Left lung (tissue), 10 donors: Measurements from ENCODE around the gene DST. TPM values are rescaled to one million over a fixed set of nuclear protein-coding genes. Genes with fewer than 3 reads are reported as not detected.

ENCODE experiments used
- ATAC-seq: fragments of 200-7000 bp; cut with Tn5 transposase; one replicate; pipeline ENCODE4 v1.9.1; 2020; ENCODE audit warnings: moderate library complexity
- DNase-seq, 4 donors: peaks; one replicate each; pipeline ENCODE4 v3.0.0-alpha.2; 2013 to 2020
- H3K27ac ChIP-seq, 2 donors: fragments of 200-600 bp; sonication (generic) in 1 of 2; one replicate each; pipeline versions ENCODE4 v1.5.0 to v1.8.0; 2020 to 2021
- H3K27me3 ChIP-seq, 2 donors: fragments of 200-600 bp; sonication (generic) in 1 of 2; one replicate each; pipeline versions ENCODE4 v1.5.0 to v1.8.0; 2020 to 2021
- H3K36me3 ChIP-seq, 2 donors: fragments of 200-600 bp; sonication (generic) in 1 of 2; one replicate each; pipeline versions ENCODE4 v1.5.0 to v1.8.0; 2020 to 2021
- H3K4me1 ChIP-seq, 2 donors: fragments of 200-600 bp; one replicate each; pipeline ENCODE4 v1.8.0; 2021
- H3K4me3 ChIP-seq, 2 donors: fragments of 200-600 bp; sonication (generic) in 1 of 2; one replicate each; pipeline versions ENCODE4 v1.5.0 to v1.8.0; 2020 to 2021; ENCODE audit warnings: mild to moderate bottlenecking in 1 of 2
- H3K9me3 ChIP-seq, 2 donors: fragments of 200-600 bp; sonication (generic) in 1 of 2; one replicate each; pipeline versions ENCODE4 v1.5.0 to v1.8.0; 2020 to 2021
- intact Hi-C, 2 donors: fragments of 100-400 bp; cut with DNase I; formaldehyde crosslinking; loops; one replicate each; pipeline versions ENCODE4 v1.11.2 to v1.14.2; 2022
- polyA plus RNA-seq, 6 donors: library from polyadenylated mRNA; unstranded; fragments of 120-200 nt; gene quantifications; one replicate each; pipeline ENCODE4 v1.2.1, GENCODE V29; 2013; ENCODE audit not compliant: insufficient read length in 6 of 6
- total RNA-seq, 2 donors: library from RNA; stranded (reverse); fragmentation: NEBNext Ultra II Directional; extraction: Animal tissue kit (Norgen Biotek cat#: 25700); gene quantifications; one replicate each; pipeline ENCODE4 v1.2.1, GENCODE V29; 2021
- TF ChIP-seq, protein P1 (sequence below), 2 donors: fragments of 200-600 bp; sonication (generic) in 1 of 2; IDR thresholded peaks; one replicate each; pipeline versions ENCODE4 v1.5.0 to v1.8.0; 2021; ENCODE audit warnings: antibody characterized with exemption in 2 of 2
- donor health status: DM: no; HTN: yes; CAD: no.
- donor health status: DM: no; HTN: no; CAD: no.

The DST gene
- total and polyA plus RNA-seq, 8 donors, result 290 to 636 (median 504) TPM

GRCh38 chr6:56624728-56625069 is 18.0 kb downstream of the DST start:
- no peaks in the 10 kb centered on the region for H3K27me3 ChIP-seq
- intact Hi-C loops, result no loop called here
- TF ChIP-seq, protein P1, sequence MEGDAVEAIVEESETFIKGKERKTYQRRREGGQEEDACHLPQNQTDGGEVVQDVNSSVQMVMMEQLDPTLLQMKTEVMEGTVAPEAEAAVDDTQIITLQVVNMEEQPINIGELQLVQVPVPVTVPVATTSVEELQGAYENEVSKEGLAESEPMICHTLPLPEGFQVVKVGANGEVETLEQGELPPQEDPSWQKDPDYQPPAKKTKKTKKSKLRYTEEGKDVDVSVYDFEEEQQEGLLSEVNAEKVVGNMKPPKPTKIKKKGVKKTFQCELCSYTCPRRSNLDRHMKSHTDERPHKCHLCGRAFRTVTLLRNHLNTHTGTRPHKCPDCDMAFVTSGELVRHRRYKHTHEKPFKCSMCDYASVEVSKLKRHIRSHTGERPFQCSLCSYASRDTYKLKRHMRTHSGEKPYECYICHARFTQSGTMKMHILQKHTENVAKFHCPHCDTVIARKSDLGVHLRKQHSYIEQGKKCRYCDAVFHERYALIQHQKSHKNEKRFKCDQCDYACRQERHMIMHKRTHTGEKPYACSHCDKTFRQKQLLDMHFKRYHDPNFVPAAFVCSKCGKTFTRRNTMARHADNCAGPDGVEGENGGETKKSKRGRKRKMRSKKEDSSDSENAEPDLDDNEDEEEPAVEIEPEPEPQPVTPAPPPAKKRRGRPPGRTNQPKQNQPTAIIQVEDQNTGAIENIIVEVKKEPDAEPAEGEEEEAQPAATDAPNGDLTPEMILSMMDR (IDR thresholded peaks at IDR 0.05), result no peak
- no peak overlapping the region for H3K27ac ChIP-seq
- DNase-seq, result no peak
- no peak overlapping the region for H3K4me3 ChIP-seq
- H3K4me1 ChIP-seq, result no peaks in the 10 kb centered on the region
- ATAC-seq, result no peak
- no peaks in the 10 kb centered on the region for H3K36me3 ChIP-seq
- H3K9me3 ChIP-seq, result no peaks in the 10 kb centered on the region

- no peaks in the 10 kb centered on the region for H3K36me3 ChIP-seq
These were observed 18.5 kb downstream of the DST start for GRCh38 chr6:56624046-56624727.

GRCh38 chr6:56620229-56620868 is 22.3 kb downstream of the DST start:
- Histone ChIP-seq H3K36me3 (peaks cover 0 to 6% of the 10 kb centered on the region in 2 donors), H3K4me3 (no peak overlapping the region), H3K4me1 (no peaks in the 10 kb centered on the region), H3K9me3 (no peaks in the 10 kb centered on the region), H3K27me3 (no peaks in the 10 kb centered on the region), H3K27ac (no peak overlapping the region)
- ATAC-seq, result no peak
- DNase-seq, result no peak
- TF ChIP-seq, protein P1 (IDR thresholded peaks at IDR 0.05), result no peak
- intact Hi-C loops, result no loop called here

More at GRCh38 chr6:56624046-56624727, 18.5 kb downstream of the DST start:
- H3K27ac ChIP-seq, result no peak overlapping the region
- no peak for DNase-seq
- intact Hi-C loops, result no loop called here
- no peaks in the 10 kb centered on the region for H3K9me3 ChIP-seq
- no peaks in the 10 kb centered on the region for H3K27me3 ChIP-seq
- TF ChIP-seq, protein P1 (IDR thresholded peaks at IDR 0.05), result no peak
- H3K4me1 ChIP-seq, result no peaks in the 10 kb centered on the region
- peak; percentile 61 for ATAC-seq
- H3K4me3 ChIP-seq, result no peak overlapping the region

GRCh38 chr6:56618050-56618449 is 24.6 kb downstream of the DST start:
- intact Hi-C loops, result no loop called here
- no peaks in the 10 kb centered on the region for H3K4me1 ChIP-seq
- no peak for DNase-seq
- no peak overlapping the region for H3K4me3 ChIP-seq
- no peak overlapping the region for H3K27ac ChIP-seq
- no peak for ATAC-seq
- H3K27me3 ChIP-seq, result no peaks in the 10 kb centered on the region
- H3K36me3 ChIP-seq, result peaks cover 0 to 6% of the 10 kb centered on the region in 2 donors
- TF ChIP-seq, protein P1 (IDR thresholded peaks at IDR 0.05), result no peak
- no peaks in the 10 kb centered on the region for H3K9me3 ChIP-seq

GRCh38 chr6:56616967-56617366 is 25.7 kb downstream of the DST start:
- H3K27ac ChIP-seq, result no peak overlapping the region
- H3K4me1 ChIP-seq, result no peaks in the 10 kb centered on the region
- no peaks in the 10 kb centered on the region for H3K27me3 ChIP-seq
- H3K9me3 ChIP-seq, result no peaks in the 10 kb centered on the region
- ATAC-seq (no peak), DNase-seq (no peak)
- no peak overlapping the region for H3K4me3 ChIP-seq
- H3K36me3 ChIP-seq, result peaks cover 0 to 6% of the 10 kb centered on the region in 2 donors
- TF ChIP-seq, protein P1 (IDR thresholded peaks at IDR 0.05), result no peak
- intact Hi-C loops, result no loop called here
